ENCODE results near the gene TAS2R3.
A peak's percentile ranks its signal among the peaks of the same experiment; 100 is the strongest.

Gene TAS2R3

GRCh38 chr7:141731476-141732149 is 32.3 kb upstream of the TAS2R3 start:
- TF ChIP-seq CTCF (IDR thresholded peaks at IDR 0.05), result no peak

GRCh38 chr7:141737118-141737835 is 26.6 kb upstream of the TAS2R3 start:
- TF ChIP-seq CTCF (IDR thresholded peaks at IDR 0.05), result no peak

GRCh38 chr7:141737836-141738591 is 25.9 kb upstream of the TAS2R3 start, which contains the start of gene SSBP1:
Gene SSBP1 (plus strand): TSS chr7:141738358. CDS start chr7:141739167, 809 bp downstream.
- TF ChIP-seq CTCF (IDR thresholded peaks at IDR 0.05), result peak; percentile 84

GRCh38 chr7:141738592-141739013 is 25.3 kb upstream of the TAS2R3 start:
- TF ChIP-seq CTCF (IDR thresholded peaks at IDR 0.05), result no peak

GRCh38 chr7:141739250-141739649 is 24.6 kb upstream of the TAS2R3 start:
- TF ChIP-seq CTCF (IDR thresholded peaks at IDR 0.05), result no peak

GRCh38 chr7:141742229-141742628 is 21.7 kb upstream of the TAS2R3 start:
- TF ChIP-seq CTCF (IDR thresholded peaks at IDR 0.05), result no peak

GRCh38 chr7:141744131-141744530 is 19.8 kb upstream of the TAS2R3 start:
- no peak for TF ChIP-seq CTCF (IDR thresholded peaks at IDR 0.05)
